ENCODE results near the gene PRKCB.

The PRKCB gene

GRCh38 chr16:23944381-23944780 lies 108.6 kb downstream of the PRKCB start (continued):
- peak; percentile 97 for TF ChIP-seq ZNF692 (tag by site-specific recombination; IDR thresholded peaks at IDR 0.05)
- no peak for TF ChIP-seq ZNF280D (tag by site-specific recombination; IDR thresholded peaks at IDR 0.05)
- TF ChIP-seq ZNF214 (tag by site-specific recombination; IDR thresholded peaks at IDR 0.05; ENCODE audit: borderline replicate concordance), result no peak
- no peak for TF ChIP-seq ZNF133 (tag by site-specific recombination; IDR thresholded peaks at IDR 0.05)
- TF ChIP-seq ZFP69B (tag by site-specific recombination; IDR thresholded peaks at IDR 0.05), result peak; percentile 83
- no peak for TF ChIP-seq ZNF560 (tag by site-specific recombination; IDR thresholded peaks at IDR 0.05; ENCODE audit: borderline replicate concordance)
- no peak for TF ChIP-seq ZNF654 (tag by site-specific recombination; IDR thresholded peaks at IDR 0.05; ENCODE audit: low read depth)
- TF ChIP-seq ZNF48 (tag by site-specific recombination; IDR thresholded peaks at IDR 0.05), result no peak
- TF ChIP-seq INSM2 (tag by site-specific recombination; IDR thresholded peaks at IDR 0.05), result no peak
- TF ChIP-seq BCL11B (tag by site-specific recombination; IDR thresholded peaks at IDR 0.05; ENCODE audit: low read depth), result no peak
- TF ChIP-seq ZSCAN23 (tag by site-specific recombination; IDR thresholded peaks at IDR 0.05), result no peak
- TF ChIP-seq ZNF658 (tag by site-specific recombination; IDR thresholded peaks at IDR 0.05), result no peak
- TF ChIP-seq ZBTB8A (tag by site-specific recombination; IDR thresholded peaks at IDR 0.05), result no peak
- no peak for TF ChIP-seq YY1 (tag by site-specific recombination; IDR thresholded peaks at IDR 0.05)
- TF ChIP-seq ZNF335 (tag by site-specific recombination; conservative IDR thresholded peaks at IDR 0.05), result peak; percentile 43
- no peak for TF ChIP-seq IKZF3 (tag by site-specific recombination; IDR thresholded peaks at IDR 0.05)
- no peak for TF ChIP-seq KLF1 (tag by site-specific recombination; IDR thresholded peaks at IDR 0.05)
- 0 out of 2 replicates have a peak, but pooled peaks have one; percentile 31 for TF ChIP-seq ZNF600 (tag by site-specific recombination; IDR thresholded peaks at IDR 0.05)
- TF ChIP-seq ZNF629 (tag by site-specific recombination; IDR thresholded peaks at IDR 0.05), result peak; percentile 57
- TF ChIP-seq ZBTB17 (tag by site-specific recombination; IDR thresholded peaks at IDR 0.05), result peak; percentile 46

- Histone ChIP-seq H3K27ac (ENCODE audit: extremely low read depth, low read depth, low read length) (no peak overlapping the region), H3K4me1 (ENCODE audit: control insufficient read depth, insufficient read depth, low read length) (peaks cover 8% of the 10 kb centered on the region), H3K4me3 (ENCODE audit: low read depth, low read length) (no peak overlapping the region), H3K9me3 (ENCODE audit: control insufficient read depth, insufficient read depth, low read depth, low read length) (no peaks in the 10 kb centered on the region), H3K36me3 (ENCODE audit: control insufficient read depth in 2 of 2, insufficient read depth in 1 of 2, low read length in 2 of 2) (no peaks in the 10 kb centered on the region)
- POLR2A ChIA-PET, result no interaction called here
- CTCF ChIA-PET, result no interaction called here
- TF ChIP-seq ZNF571 (tag by site-specific recombination; IDR thresholded peaks at IDR 0.05), result no peak
- no peak for TF ChIP-seq ZNF560 (tag by site-specific recombination; IDR thresholded peaks at IDR 0.05; ENCODE audit: borderline replicate concordance)
- no peak for TF ChIP-seq ZNF148 (tag by site-specific recombination; IDR thresholded peaks at IDR 0.05; ENCODE audit: borderline replicate concordance)
- TF ChIP-seq ZBTB44 (tag by site-specific recombination; IDR thresholded peaks at IDR 0.05), result no peak
Measured at GRCh38 chr16:23945243-23945642, 109.5 kb downstream of the PRKCB start.

All from HEK293 (cell line).